Umbilical cord (tissue), 2 donors: ENCODE results near the gene SCAMP5. TPM values are rescaled to one million over a fixed set of nuclear protein-coding genes. Genes with fewer than 3 reads are reported as not detected.

ENCODE experiments used
- DNase-seq: peaks from one replicate; pipeline ENCODE4 v3.0.0-alpha.2; 2015; ENCODE audit warnings: low spot score
- total RNA-seq: library from RNA; depleted of rRNA; stranded (reverse); fragments of >200 nt; gene quantifications from one replicate; pipeline ENCODE4 v1.2.3, GENCODE V29; 2014; ENCODE audit warnings: low replicate concordance; ENCODE audit not compliant: insufficient read depth

SCAMP5 gene
- total RNA-seq, 1 donor from 2014 or later, result 1.2 TPM

DNA sequence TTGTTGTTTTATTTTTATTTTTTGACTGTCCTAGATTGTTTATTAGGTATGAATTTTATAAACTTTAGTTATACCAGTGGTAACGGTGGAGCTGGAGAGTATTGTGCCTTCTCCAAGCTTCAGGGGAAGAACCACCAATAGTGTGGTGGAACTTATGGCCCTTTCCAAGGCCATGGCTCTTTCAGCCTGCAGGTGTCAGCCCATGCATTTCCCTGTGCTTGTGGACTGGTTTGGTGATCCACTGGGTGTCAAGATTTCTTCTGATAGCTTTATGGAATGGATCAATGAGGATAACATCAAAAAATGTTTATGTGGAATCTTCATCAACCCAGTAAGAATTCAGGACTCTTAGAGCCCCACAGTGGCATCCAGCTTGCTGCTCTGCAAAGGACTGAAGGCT is 19.2 kb upstream of the SCAMP5 start:
- DNase-seq, result no peak

DNA sequence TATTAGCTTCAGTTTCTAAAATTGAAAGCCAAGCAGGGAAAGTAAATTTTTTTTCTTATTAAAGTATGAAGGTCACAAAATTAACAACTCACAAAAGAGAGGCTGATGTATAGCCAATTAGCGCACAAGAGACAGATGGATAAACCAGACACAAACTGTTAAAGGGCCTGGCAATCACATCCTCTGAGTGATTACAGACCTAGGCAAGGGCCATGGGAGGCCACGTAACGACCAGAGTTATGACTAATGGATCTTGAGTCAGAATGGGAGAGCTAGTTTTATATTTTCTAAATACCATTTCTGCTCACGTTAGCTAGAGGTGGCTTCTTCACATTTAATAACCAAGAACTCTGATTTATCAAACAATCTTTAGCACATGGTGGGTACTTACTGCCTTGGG is 17.8 kb upstream of the SCAMP5 start:
- no peak for DNase-seq

- DNase-seq, result no peak
These were observed 17.3 kb upstream of the SCAMP5 start for GRCh38 chr15:74978077-74978476.

GRCh38 chr15:74978503-74978902 is 16.9 kb upstream of the SCAMP5 start:
- no peak for DNase-seq

DNA sequence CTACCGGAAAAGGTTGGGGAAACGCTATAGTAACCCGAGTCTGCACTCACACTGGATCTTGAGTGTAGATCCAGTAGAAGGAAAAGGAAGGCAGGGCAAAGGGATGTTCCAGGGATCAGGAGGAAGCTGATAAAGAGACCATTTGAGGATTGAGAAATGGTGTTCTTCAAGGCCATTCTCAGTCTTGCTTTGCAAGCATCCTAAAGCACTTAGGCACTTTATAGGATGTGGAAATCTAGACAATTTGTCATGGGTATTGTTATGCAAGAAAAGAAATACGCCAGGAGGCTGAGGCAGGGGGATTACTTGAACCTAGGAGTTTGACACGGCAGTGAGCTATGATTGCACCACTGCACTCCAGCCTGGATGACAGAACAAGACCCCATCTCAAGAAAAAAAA is 13.2 kb upstream of the SCAMP5 start:
- no peak for DNase-seq

DNA sequence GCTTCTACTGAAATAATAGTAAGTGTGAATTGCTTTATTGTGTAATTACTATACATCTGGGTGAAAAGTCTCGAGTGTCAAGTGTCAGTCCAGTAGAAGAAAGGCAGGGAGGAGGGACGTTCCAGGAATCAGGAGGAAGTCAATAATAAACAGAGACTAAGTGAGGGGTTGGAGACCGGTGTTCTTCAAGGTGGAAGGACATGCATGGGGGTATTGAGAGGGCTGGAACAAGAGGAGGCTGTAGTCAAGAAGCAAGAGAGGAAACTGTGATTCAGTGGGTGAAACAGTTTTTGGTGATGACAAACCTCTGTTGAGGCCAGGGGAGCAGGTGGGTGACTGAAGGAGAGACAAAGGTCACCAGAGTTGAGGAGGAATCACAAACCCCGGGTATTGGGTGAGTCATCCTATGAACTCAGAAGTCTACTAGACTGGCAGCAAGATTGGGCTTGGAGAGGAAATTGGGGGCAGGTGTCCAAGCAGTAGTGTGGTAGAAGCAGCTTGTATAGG is 11.6 kb upstream of the SCAMP5 start:
- DNase-seq, result no peak

- DNase-seq, result peak; percentile 14
These were observed 7.2 kb upstream of the SCAMP5 start for GRCh38 chr15:74988007-74988800.

- DNase-seq, result no peak
These were observed 5.8 kb upstream of the SCAMP5 start for GRCh38 chr15:74989527-74989926.

DNA sequence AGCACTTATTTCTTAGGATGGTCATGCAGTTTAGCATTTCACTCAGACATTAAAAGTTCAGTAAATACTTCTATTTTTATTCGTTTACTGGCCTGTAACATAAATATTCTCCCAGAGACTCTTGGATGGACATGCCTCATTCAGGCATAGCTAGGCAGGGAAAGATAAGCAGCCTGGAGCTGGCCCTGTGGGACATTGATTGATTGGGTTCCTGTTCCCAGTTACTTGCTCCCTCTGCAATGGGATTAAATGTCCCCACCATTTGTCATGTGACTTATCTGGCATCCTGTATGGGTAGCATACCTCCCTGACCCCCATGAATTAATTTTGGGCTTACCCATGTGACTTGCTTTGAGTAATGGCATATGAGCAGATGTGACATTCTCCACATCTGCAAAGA is 2.7 kb upstream of the SCAMP5 start:
- DNase-seq, result no peak

- no peak for DNase-seq
These were observed 1.1 kb upstream of the SCAMP5 start for GRCh38 chr15:74994236-74994635.

DNA sequence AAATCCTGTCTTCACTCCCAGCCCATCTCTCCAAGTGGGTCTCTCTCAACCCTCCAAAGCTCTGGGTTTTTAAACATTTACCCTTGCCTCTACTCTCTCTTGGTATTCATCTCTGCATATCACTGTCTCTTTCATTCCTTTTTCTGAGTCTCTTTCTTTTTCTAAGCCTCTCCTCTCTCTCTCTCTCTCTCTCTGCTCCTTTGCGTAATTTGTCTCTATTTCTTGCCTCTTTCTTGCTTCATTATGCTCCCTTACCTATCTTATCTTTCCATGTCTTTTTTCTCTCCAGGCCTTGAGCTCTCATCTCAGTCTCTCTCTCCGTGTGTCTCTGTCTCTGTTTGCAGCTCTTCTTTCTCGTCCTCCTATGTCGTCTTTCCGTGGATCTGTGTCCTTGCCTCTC is 678 bp upstream of the SCAMP5 start:
- DNase-seq, result no peak

GRCh38 chr15:74995779-74996765 is 709 bp downstream of the SCAMP5 start:
- no peak for DNase-seq

GRCh38 chr15:74997141-74997540 is 1.8 kb downstream of the SCAMP5 start:
- DNase-seq, result no peak

DNA sequence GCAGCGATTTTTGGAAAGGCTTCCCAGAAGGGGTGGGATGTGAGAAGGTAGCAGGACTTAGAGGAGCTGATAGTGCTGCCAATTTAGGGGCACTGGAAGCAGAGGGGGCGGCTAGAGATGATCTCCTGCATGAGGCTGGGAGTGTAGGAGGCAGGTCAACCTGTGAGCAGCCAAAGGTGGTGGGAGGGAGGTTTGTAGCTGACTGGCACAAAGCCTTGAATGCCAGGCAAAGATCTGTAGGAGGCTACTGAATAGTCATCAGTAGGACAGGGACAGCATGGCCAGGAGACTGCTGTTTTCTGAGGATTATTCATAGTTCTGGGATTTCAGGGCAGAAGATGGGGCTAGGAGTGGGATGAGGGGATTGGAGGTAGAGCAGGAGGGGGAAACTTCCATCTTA is 2.2 kb downstream of the SCAMP5 start:
- no peak for DNase-seq

GRCh38 chr15:75001310-75001709 is 5.9 kb downstream of the SCAMP5 start:
- no peak for DNase-seq

GRCh38 chr15:75002398-75002797 is 7.0 kb downstream of the SCAMP5 start:
- DNase-seq, result no peak

DNA sequence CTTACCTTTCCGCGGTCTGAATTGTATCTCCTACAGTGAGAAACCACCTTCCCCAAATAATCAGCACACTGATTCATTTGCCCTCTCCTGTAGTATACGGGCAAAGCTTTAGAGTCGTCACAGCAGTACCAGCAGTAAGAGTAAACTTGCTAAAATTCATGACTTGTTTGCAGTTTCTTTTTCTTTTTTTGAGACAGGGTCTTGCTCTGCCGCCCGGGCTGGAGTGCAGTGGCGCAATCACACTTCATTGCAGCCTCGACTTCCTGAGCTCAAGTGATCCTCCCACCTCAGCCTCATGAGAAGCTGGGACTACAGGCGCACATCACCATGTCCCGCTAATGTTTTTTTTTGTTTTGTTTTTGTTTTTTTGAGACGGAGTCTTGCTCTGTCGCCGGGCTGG is 11.9 kb downstream of the SCAMP5 start:
- no peak for DNase-seq

DNA sequence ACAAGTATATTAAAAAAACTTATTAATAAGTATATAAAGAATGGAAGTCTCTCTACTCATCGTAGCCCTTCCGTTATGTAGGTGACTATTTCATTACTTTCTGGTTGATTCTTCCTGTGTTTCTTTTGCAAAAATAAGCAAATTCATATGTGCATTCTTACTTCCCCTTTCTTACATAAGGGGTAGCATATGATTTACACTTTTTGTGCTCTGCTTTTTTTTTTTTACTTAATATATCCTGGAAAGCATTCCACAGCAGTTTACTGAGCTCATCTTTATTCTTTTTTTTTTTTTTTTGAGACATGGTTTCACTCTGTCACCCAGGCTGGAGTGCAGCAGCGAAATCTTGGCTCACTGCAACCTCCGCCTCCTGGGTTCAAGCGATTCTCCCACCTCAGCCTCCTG is 12.9 kb downstream of the SCAMP5 start:
- no peak for DNase-seq

GRCh38 chr15:75008629-75009326 is 13.4 kb downstream of the SCAMP5 start:
- no peak for DNase-seq

DNA sequence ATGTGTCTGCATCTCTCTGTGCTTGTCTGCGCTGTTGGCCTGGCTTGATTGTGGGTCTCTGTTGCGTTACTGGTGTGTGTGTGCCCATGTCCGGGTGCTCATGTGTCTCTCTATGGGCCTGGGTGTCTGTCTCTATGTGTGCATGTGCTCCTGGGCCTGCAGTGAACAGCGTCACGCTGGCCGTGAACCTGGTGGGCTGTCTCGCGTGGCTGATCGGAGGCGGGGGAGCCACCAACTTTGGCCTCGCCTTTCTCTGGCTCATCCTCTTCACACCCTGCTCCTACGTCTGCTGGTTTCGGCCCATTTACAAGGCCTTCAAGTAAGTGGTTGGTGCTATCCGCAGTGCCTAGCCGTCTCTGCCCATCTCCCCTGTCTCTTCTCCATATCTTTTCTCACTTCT is 21.1 kb downstream of the SCAMP5 start:
- DNase-seq, result no peak

DNA sequence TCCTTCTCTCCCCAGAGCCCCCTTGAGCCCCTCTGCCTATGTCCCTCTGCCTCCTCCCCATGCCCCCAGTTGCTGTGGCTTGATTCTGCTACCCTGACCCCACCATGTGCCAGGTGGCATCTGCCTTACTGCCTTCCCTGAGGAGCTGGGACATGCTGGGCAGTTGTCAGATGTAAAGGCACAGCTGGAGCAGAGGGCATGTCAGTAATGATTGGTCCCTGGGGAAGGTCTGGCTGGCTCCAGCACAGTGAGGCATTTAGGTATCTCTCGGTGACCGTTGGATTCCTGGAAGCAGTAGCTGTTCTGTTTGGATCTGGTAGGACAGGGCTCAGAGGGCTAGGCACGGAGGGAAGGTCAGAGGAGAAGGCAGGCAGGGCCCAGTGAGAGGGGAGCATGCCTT is 24.6 kb downstream of the SCAMP5 start:
- DNase-seq, result no peak

DNA sequence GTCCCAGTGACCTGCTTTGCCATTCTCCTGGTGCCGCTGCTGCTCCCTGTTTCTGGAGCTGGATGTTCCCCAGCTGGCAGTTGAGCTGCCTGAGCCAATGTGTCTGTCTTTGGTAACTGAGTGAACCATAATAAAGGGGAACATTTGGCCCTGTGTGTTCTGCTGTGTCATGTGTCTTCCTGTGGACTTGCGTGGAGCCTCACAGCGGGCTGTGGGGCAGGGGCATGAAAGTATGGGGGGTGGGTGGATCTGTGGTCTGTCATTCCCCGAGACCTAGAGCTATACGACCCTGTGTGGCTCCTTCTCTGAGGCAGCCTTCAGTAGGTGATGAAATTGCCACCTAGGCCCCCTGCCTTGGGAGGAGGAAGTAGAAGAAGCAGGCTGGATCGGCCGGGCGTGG is 26.0 kb downstream of the SCAMP5 start:
- DNase-seq, result no peak
